ELF-1 (cell line): Measurements from ENCODE around the gene U2AF2.
A peak's percentile ranks its signal among the peaks of the same experiment; 100 is the strongest.

ENCODE experiments used
- DNase-seq: peaks from one replicate; pipeline ENCODE4 v3.0.0-alpha.2; 2016; ENCODE audit warnings: low read depth, low spot score

U2AF2 gene

DNA sequence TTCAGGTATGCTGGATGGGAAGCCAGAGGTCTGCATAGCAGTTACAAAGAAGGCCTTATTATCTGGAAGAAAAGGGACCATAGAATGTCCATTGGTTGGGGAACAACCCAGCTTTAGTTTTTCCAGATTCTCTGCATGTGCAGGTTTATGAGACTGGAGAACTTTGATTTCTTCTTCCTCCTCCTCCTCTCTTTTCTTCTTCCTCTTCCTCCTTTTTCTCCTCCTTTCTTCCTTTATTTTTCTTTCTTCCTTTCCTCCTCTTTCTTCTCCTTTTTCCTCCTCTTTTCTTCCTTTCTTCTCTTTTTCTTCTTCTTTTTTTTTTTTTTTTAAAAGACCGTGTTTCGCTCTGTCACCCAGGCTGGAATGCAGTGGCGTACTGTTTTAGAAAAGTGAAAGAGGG is 51.1 kb downstream of the U2AF2 start:
- no peak for DNase-seq

DNA sequence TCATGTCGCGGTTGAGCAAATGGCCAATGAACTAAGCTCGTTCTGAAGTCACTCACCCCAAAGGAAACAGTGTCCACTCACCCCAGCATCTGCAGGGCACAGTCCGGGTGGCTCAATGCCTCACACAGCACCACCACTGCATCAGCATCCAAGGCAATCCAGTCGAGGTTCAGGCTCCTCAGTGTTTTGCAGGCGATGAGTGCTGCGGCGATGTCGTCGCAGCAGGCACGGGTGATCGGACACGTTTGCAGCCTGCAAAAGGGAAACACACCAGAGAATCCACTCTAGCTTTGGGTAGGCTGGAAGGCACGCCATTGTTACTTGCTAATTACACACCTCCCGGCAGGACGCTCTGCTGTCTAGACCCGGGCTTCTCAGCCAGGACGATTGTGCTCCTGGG is 56.9 kb downstream of the U2AF2 start:
- DNase-seq, result peak; percentile 27

DNA sequence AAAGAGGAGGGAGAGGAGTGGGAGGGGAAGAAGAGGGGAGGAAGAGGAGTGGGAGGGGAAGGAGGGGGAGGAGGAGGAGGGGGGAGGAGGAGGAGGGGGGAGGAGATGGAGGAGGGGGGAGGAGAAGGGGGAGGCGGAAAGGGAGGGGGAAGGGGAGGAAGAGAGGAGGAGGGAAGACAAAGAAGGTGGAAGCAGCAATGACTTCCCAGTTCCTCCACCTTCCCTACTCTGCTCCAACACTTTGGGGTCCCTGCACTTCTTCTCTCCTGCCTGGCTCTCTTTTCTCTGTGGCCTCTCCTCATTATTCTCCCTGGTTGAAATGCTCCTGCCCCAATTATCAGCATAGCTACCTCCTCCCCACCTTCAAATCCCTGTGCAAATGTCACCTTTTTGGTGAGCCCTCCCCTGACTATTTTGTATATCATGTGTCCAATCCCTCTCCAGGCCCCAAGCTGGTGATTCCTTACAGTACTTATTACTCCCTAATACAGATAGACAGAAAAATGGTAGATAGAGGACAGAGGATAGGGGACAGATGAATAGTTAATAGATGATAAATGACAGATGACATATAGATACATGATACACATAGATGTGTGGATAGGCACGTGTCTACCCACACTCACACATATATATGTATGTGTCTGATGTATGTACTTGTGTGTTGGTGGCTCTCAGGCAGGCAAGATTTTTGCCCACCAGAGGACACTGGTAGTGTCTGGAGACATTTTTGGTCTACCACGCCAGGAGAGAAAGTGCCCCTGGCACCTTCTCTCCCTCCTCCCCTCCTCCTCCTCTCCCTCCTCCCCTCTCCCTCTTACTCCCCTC is 58.2 kb downstream of the U2AF2 start:
- no peak for DNase-seq

DNA sequence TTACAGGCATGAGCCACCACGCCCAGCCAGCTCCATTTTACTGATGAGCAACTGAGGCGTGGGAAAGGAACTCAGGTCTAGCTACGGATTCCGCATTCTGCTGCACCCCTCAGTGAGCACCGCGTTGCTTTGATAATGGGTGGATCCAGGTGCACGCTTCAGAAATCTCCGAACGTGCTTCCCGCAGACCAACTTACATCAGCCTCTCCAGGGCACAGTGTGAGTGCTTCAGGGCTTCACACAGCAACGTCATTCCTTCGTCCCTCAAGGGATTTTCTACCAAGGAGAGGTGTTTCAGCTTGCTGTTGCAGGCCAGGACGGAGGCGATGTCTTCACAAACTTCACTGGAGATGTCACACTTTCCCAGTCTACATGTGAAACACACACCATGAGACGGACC is 61.7 kb downstream of the U2AF2 start:
- no peak for DNase-seq

DNA sequence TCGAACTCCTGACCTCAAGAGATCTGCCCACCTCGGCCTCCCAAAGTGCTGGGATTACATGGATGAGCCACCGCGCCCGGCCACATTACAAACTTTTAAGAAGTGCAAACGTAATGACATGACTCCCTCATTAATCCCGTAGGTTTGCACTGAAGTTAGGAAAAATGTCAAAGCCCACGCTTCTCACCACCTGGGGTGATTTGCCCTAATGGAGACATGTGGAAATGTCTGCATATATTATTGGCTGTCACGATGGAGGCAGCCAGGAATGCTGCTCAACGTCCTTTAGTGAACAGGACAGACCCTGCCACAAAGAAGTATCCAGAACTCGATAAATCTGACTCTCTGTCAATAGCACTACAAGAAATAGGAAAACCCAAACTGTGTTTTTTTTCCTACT is 62.4 kb downstream of the U2AF2 start:
- DNase-seq, result no peak

DNA sequence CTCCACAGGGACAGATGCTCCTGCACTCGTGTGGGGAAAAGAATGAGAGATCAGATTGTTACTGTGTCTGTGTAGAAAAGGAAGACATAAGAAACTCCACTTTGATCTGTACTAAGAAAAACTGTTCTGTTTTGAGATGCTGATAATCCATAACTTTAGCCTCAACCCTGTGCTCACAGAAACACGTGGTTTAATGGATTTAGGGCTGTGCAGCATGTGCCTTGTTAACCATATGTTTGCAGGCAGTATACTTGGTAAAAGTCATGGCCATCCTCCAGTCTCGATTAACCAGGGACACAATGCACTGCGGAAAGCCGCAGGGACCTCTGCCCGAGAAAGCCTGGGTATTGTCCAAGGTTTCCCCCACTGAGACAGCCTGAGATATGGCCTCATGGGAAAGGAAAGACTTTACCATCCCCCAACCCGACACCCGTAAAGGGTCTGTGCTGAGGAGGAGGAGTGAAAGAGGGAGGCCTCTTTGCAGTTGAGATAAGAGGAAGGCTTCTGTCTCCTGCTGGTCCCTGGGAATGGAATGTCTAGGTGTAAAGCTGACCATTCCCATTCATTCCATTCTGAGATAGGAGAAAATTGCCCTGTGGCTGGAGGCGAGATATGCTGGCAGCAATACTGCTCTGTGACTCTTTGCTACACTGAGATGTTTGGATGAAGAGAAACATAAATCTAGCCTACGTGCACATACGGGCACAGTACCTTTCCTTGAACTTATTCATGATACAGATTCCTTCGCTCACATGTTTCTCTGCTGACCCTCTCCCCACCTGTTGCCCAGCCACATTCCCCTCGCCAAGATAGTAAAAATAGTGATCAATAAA is 63.3 kb downstream of the U2AF2 start:
- peak; percentile 58 for DNase-seq

DNA sequence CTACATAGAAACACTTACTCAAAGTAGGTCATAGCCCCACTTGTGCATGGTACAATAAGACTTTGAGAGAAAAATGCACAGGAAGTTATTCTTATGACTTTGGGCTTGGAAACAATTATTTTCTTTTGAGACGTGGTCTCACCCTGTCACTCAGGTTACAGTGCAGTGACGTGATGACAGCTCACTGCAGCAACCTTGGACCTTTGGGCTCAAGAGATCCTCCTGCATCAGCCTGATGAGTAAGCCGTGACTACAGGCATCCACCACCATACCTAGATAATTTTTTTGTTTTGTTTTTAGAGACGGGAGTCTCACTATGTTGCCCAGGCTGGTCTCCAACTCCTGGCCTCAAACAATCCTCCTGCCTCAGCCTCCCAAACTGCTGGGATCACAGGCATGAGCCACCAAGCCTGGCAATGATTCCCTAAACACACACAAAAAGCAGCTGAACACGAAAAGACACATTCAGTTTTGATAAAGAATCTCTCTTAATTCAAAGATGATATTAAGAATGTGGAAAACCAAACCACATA is 65.4 kb downstream of the U2AF2 start:
- DNase-seq, result no peak

DNA sequence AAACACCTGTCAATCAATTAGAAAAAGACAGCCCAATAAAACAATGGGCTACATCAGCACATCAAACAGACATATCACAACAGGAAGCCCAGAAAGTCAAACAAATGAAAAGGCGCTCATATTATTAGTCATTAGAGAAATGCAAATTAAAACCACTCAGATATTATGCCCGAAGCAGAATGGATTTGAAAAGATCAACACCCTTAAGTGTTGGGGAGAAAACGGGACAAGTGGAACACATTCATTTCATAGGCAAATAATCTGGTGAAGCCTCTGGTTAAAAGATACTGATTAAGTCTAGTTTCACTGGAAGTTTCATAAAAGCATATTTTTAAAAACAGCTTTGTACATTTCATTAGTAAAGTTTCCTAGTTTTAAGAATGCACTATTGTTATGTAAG is 66.0 kb downstream of the U2AF2 start:
- DNase-seq, result no peak

DNA sequence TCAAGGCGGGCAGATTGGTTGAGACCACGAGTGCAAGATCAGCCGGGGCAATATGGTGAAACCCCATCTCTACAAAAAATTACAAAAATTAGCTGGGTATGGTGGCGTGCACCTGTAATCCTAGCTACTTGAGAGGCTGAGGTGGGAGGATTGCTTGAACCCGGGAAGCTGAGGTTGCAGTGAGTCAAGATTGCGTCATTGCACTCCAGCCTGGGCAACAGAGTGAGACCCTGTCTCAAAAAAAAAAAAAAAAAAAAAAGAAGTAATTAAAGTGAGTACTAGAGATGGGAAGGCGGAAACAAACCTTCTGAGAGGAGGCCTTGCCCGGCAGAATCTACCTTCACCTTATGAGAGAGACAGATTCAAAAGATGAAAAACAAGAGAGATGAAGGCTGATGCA is 68.7 kb downstream of the U2AF2 start:
- no peak for DNase-seq
